ENCODE results near the gene IL17RE.

IL17RE gene

GRCh38 chr3:9901967-9902366, 681 bp upstream of the IL17RE start:
- no peak for TF ChIP-seq CTCF (IDR thresholded peaks at IDR 0.05; ENCODE audit: low read length, missing control alignments)
- no peak for DNase-seq (ENCODE audit: low read depth)
- H3K4me3 ChIP-seq (replicated peaks; ENCODE audit: low read depth, low read length): no peak overlapping the region

DNA sequence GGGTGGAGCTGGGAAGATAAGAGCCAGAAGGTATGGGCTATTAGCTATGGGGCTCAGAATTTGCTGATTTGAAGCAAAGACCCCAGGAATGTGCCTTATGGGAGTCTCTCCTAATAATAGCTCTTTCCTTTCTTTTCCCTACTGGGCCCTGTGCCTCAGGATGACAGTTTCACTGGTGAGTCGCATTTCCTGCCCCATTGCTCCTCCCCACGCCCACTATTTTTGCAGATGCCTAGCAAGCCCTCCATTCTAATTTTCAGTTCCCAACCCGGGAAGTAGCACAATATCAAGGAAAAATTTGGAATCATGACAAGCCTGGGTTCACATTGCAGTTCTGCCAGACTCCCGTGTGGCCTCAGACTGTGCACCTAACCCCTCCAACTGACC, 583 bp downstream of the IL17RE start:
- no peak for TF ChIP-seq CTCF (IDR thresholded peaks at IDR 0.05; ENCODE audit: low read length, missing control alignments)
- no peak overlapping the region for H3K4me3 ChIP-seq (replicated peaks; ENCODE audit: low read depth, low read length)
- DNase-seq (ENCODE audit: low read depth): no peak

- no peak for TF ChIP-seq CTCF (IDR thresholded peaks at IDR 0.05; ENCODE audit: low read length, missing control alignments)
- DNase-seq (ENCODE audit: low read depth): no peak
- H3K4me3 ChIP-seq (replicated peaks; ENCODE audit: low read depth, low read length): no peak overlapping the region
Observed at GRCh38 chr3:9903904-9904303, 1.3 kb downstream of the IL17RE start.

DNA sequence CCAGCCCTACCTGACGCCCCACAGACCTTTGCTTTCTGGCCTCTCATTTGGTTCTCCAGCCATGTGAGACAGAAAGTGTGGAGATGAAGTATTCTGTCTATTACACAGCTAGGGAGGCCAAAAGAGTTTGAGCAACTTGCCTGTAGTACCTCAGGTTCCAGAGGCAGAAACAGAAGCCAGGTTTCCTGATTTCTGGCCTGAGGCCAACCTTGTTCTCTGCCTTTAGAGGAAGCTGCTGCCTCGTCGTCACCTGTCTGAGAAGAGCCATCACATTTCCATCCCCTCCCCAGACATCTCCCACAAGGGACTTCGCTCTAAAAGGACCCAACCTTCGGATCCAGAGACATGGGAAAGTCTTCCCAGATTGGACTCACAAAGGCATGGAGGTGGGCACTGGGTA, 3.8 kb downstream of the IL17RE start:
- DNase-seq (ENCODE audit: low read depth): no peak
- H3K4me3 ChIP-seq (replicated peaks; ENCODE audit: low read depth, low read length): no peak overlapping the region
- TF ChIP-seq CTCF (IDR thresholded peaks at IDR 0.05; ENCODE audit: low read length, missing control alignments): no peak

DNA sequence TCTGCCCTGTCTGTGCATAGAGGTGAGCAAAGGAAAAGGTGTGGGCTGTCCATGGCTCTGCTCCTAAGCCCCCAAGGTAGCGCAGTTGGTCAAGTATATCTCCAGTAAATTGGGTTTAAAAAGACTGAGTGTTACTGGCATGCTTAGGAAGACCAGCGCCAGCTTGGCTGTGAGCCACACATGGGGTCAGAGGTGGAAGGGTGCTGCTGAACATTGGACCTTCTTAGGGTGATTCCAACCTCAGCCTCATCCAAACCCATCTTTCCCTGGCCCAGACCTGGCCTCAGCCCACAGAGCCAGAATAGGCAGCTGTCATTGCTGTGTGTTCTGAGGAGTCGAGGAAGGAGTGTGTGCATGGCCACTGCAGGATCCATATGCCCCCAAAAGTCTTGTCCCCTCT, 5.6 kb downstream of the IL17RE start:
- DNase-seq (ENCODE audit: low read depth): no peak
- no peak for TF ChIP-seq CTCF (IDR thresholded peaks at IDR 0.05; ENCODE audit: low read length, missing control alignments)
- no peak overlapping the region for H3K4me3 ChIP-seq (replicated peaks; ENCODE audit: low read depth, low read length)

DNA sequence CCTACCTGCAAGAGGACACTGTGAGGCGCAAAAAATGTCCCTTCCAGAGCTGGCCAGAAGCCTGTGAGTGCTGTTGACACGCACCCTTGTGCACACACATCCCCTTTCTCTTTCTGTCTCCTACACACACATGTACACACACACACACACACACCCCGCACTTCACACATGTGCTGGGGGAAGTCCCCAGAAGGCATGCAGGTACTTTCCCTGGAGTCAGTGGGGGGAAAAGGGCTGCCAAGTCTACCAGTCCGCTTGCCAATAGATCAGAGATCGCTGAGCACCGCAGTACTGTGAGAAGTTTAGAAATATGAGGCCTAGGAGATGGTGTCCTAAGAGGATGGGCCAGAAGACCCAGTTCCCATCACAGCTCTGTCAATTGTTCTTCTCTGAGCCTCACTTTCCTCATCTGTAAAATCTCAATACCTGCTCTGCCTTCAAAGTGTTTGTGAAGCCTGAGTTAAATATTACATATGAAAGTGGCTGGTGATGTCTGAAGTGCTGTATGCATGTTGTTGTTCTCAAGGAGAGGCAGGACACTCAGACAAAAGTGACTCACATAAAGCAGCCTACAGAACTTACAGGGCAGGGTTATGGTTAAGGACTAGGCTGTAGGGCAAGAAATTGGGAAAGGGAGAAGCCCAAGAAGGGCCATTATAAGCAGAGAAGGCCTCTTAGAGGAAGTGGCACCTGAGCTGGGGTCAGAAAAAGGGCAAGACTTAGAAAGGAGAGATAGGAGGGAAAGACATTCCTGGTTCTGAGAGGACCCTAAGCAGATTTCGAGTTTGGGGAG, 6.8 kb downstream of the IL17RE start:
- no peak for TF ChIP-seq CTCF (IDR thresholded peaks at IDR 0.05; ENCODE audit: low read length, missing control alignments)
- H3K4me3 ChIP-seq (replicated peaks; ENCODE audit: low read depth, low read length): no peak overlapping the region
- no peak for DNase-seq (ENCODE audit: low read depth)

GRCh38 chr3:9911863-9912262, 9.2 kb downstream of the IL17RE start:
- no peak for DNase-seq (ENCODE audit: low read depth)
- TF ChIP-seq CTCF (IDR thresholded peaks at IDR 0.05; ENCODE audit: low read length, missing control alignments): no peak
- H3K4me3 ChIP-seq (replicated peaks; ENCODE audit: low read depth, low read length): no peak overlapping the region

Data from fibroblast of pulmonary artery (primary cell).